ENCODE results near the gene TNFAIP2. TPM values are rescaled to one million over a fixed set of nuclear protein-coding genes. Genes with fewer than 3 reads are reported as not detected.

Gene TNFAIP2
- total RNA-seq, 1 experiment from 2014 or later = 366 TPM

- H3K4me2 ChIP-seq = peak overlapping the region; percentile 94
- BruUV-seq (replicated peaks) = TSS peak; percentile 26
- no peaks in the 10 kb centered on the region for H4K20me1 ChIP-seq (ENCODE audit: insufficient read depth)
- no peaks in the 10 kb centered on the region for H3K9me2 ChIP-seq (ENCODE audit: insufficient read depth)
- no peaks in the 10 kb centered on the region for H3K27me3 ChIP-seq (ENCODE audit: insufficient read depth, low read depth)
- peaks cover 52% of the 10 kb centered on the region for H3K4me1 ChIP-seq (replicated peaks; ENCODE audit: insufficient read depth)
- peak overlapping the region; percentile 91 for H2AFZ ChIP-seq
- H3K27ac ChIP-seq = peak overlapping the region; percentile 49
- TF ChIP-seq CTCF (conservative IDR thresholded peaks at IDR 0.05) (no peak), EZH2 (IDR thresholded peaks at IDR 0.05; ENCODE audit: low read depth) (no peak)
- CTCF ChIA-PET = interaction anchor here (0.6 to 1.7 kb wide), 13 partner anchors 12 to 380 kb away, joined by 3 to 9 read pairs (median 3); no protein-coding TSS in a partner anchor
- no peaks in the 10 kb centered on the region for H3K79me2 ChIP-seq (ENCODE audit: low read depth)
- intact Hi-C loops (cut with micrococcal nuclease; ENCODE audit: unreplicated experiment) = loop anchor here (1.0 to 10.0 kb wide), 7 partner anchors 49 to 466 kb away; partner anchors contain the start of genes EIF5 and TRAF3
- peak; percentile 87 to 88 for DNase-seq
- H3K36me3 ChIP-seq (ENCODE audit: low read depth) = no peaks in the 10 kb centered on the region
- peak overlapping the region; percentile 76 for H3K4me3 ChIP-seq
- H3F3A ChIP-seq (ENCODE audit: insufficient read depth, low read depth) = peaks cover 43% of the 10 kb centered on the region; the same call in 1 of the 2 replicates
- no peaks in the 10 kb centered on the region for H3K9me3 ChIP-seq (ENCODE audit: insufficient read depth, low read depth)
- POLR2A ChIA-PET (ENCODE audit: unreplicated experiment) = interaction anchor here (0.6 to 0.8 kb wide), 3 partner anchors 19 to 148 kb away, joined by 3 to 9 read pairs (median 4); no protein-coding TSS in a partner anchor
Measured at GRCh38 chr14:103074729-103075367, 48.4 kb upstream of the TNFAIP2 start.

- H3K79me2 ChIP-seq (ENCODE audit: low read depth) = no peaks in the 10 kb centered on the region
Measured at GRCh38 chr14:103078420-103078749, 44.9 kb upstream of the TNFAIP2 start.

More at GRCh38 chr14:103078420-103078749, 44.9 kb upstream of the TNFAIP2 start:
- H3K27me3 ChIP-seq (ENCODE audit: insufficient read depth, low read depth) = no peaks in the 10 kb centered on the region
- CTCF ChIA-PET = interaction anchor here (0.7 kb wide), 1 partner anchor 27 kb away, joined by 3 read pairs; no protein-coding TSS in a partner anchor
- no peaks in the 10 kb centered on the region for H3K36me3 ChIP-seq (ENCODE audit: low read depth)
- H3F3A ChIP-seq (ENCODE audit: insufficient read depth, low read depth) = peaks cover 30% of the 10 kb centered on the region; the same call in 1 of the 2 replicates
- DNase-seq = peak; percentile 88 to 93
- intact Hi-C loops (cut with micrococcal nuclease; ENCODE audit: unreplicated experiment) = loop anchor here (1.0 to 10.0 kb wide), 8 partner anchors 27 to 384 kb away; partner anchors contain the start of gene TRAF3
- peaks cover 26% of the 10 kb centered on the region for H3K4me1 ChIP-seq (replicated peaks; ENCODE audit: insufficient read depth)
- TF ChIP-seq CTCF (conservative IDR thresholded peaks at IDR 0.05) (peak; percentile 96), EZH2 (IDR thresholded peaks at IDR 0.05; ENCODE audit: low read depth) (no peak)
- POLR2A ChIA-PET (ENCODE audit: unreplicated experiment) = no interaction called here
- no peaks in the 10 kb centered on the region; the same call in 1 of the 2 replicates for H3K9me3 ChIP-seq (ENCODE audit: insufficient read depth, low read depth)
- H3K27ac ChIP-seq = no peak overlapping the region
- H3K4me3 ChIP-seq = no peak overlapping the region
- no peaks in the 10 kb centered on the region for H4K20me1 ChIP-seq (ENCODE audit: insufficient read depth)
- H2AFZ ChIP-seq = no peak overlapping the region
- no TSS peak for BruUV-seq (replicated peaks)
- no peaks in the 10 kb centered on the region for H3K9me2 ChIP-seq (ENCODE audit: insufficient read depth)
- no peak overlapping the region; the same call in 1 of the 2 replicates for H3K4me2 ChIP-seq

Measured in PC-9 (cell line).